ENCODE data around the gene HNRNPH3. TPM values are rescaled to one million over a fixed set of nuclear protein-coding genes. Genes with fewer than 3 reads are reported as not detected.
A peak's percentile ranks its signal among the peaks of the same experiment; 100 is the strongest.

The HNRNPH3 gene
- total and polyA plus RNA-seq, 4 donors, result 78.0 to 128 (median 106) TPM

- ATAC-seq (ENCODE audit: insufficient read depth, low FRiP score), result no peak
- 51 to 66% methylated on average over 3 of the region's 3 CpGs for WGBS, 2 donors
These were observed 30.6 kb upstream of the HNRNPH3 start for GRCh38 chr10:68301301-68301700.

GRCh38 chr10:68301790-68302502 lies 29.9 kb upstream of the HNRNPH3 start:
- DNase-seq (peak in 2 of 3 donors; percentile 73 to 78), ATAC-seq (ENCODE audit: insufficient read depth, low FRiP score) (no peak)
- Histone ChIP-seq H3K9ac (ENCODE audit: insufficient read depth in 1 of 2, low read length in 2 of 2) (no peak overlapping the region), H3K36me3 (ENCODE audit: control insufficient read depth in 4 of 4, insufficient read depth in 4 of 4, low read length in 4 of 4) (no peaks in the 10 kb centered on the region), H3K27ac (ENCODE audit: low read depth in 1 of 2, low read length in 1 of 2) (no peak overlapping the region), H3K4me1 (ENCODE audit: control insufficient read depth in 5 of 5, insufficient read depth in 5 of 5, low read length in 5 of 5) (peaks cover 0 to 5% (median 0%) of the 10 kb centered on the region in 5 donors), H3K9me3 (ENCODE audit: control insufficient read depth in 4 of 4, insufficient read depth in 3 of 4, low read length in 3 of 4) (no peaks in the 10 kb centered on the region), H3K4me3 (no peak overlapping the region), H3K27me3 (ENCODE audit: control insufficient read depth in 3 of 3, insufficient read depth in 3 of 3, low read length in 2 of 3) (no peaks in the 10 kb centered on the region)
- TF ChIP-seq CTCF (IDR thresholded peaks at IDR 0.05; ENCODE audit: control extremely low read depth, extremely low read depth), result peak; percentile 20
- WGBS, 2 donors, result 51 to 52% methylated on average over 6 of the region's 6 CpGs

More at GRCh38 chr10:68301301-68301700, 30.6 kb upstream of the HNRNPH3 start:
- Histone ChIP-seq H3K36me3 (ENCODE audit: control insufficient read depth in 4 of 4, insufficient read depth in 4 of 4, low read length in 4 of 4) (no peaks in the 10 kb centered on the region), H3K9ac (ENCODE audit: insufficient read depth in 1 of 2, low read length in 2 of 2) (no peak overlapping the region), H3K9me3 (ENCODE audit: control insufficient read depth in 4 of 4, insufficient read depth in 3 of 4, low read length in 3 of 4) (no peaks in the 10 kb centered on the region), H3K4me3 (no peak overlapping the region), H3K27ac (ENCODE audit: low read depth in 1 of 2, low read length in 1 of 2) (no peak overlapping the region), H3K4me1 (ENCODE audit: control insufficient read depth in 5 of 5, insufficient read depth in 5 of 5, low read length in 5 of 5) (peaks cover 0 to 3% (median 0%) of the 10 kb centered on the region in 5 donors), H3K27me3 (ENCODE audit: control insufficient read depth in 3 of 3, insufficient read depth in 3 of 3, low read length in 2 of 3) (no peaks in the 10 kb centered on the region)
- TF ChIP-seq CTCF (IDR thresholded peaks at IDR 0.05; ENCODE audit: control extremely low read depth, extremely low read depth), result no peak
- no peak for DNase-seq

- TF ChIP-seq CTCF (IDR thresholded peaks at IDR 0.05; ENCODE audit: control extremely low read depth, extremely low read depth), result no peak
- Histone ChIP-seq H3K4me3 (no peak overlapping the region), H3K4me1 (ENCODE audit: control insufficient read depth in 5 of 5, insufficient read depth in 5 of 5, low read length in 5 of 5) (peaks cover 0 to 5% (median 0%) of the 10 kb centered on the region in 5 donors), H3K27me3 (ENCODE audit: control insufficient read depth in 3 of 3, insufficient read depth in 3 of 3, low read length in 2 of 3) (no peaks in the 10 kb centered on the region), H3K9ac (ENCODE audit: insufficient read depth in 1 of 2, low read length in 2 of 2) (no peak overlapping the region), H3K36me3 (ENCODE audit: control insufficient read depth in 4 of 4, insufficient read depth in 4 of 4, low read length in 4 of 4) (no peaks in the 10 kb centered on the region), H3K27ac (ENCODE audit: low read depth in 1 of 2, low read length in 1 of 2) (no peak overlapping the region), H3K9me3 (ENCODE audit: control insufficient read depth in 4 of 4, insufficient read depth in 3 of 4, low read length in 3 of 4) (no peaks in the 10 kb centered on the region)
- DNase-seq (no peak), ATAC-seq (ENCODE audit: insufficient read depth, low FRiP score) (no peak)
- WGBS, 2 donors, result 46 to 66% methylated on average over 2 of the region's 2 CpGs
These were observed 29.4 kb upstream of the HNRNPH3 start for GRCh38 chr10:68302503-68302823.

- Histone ChIP-seq H3K36me3 (ENCODE audit: control insufficient read depth in 4 of 4, insufficient read depth in 4 of 4, low read length in 4 of 4) (no peaks in the 10 kb centered on the region), H3K27me3 (ENCODE audit: control insufficient read depth in 3 of 3, insufficient read depth in 3 of 3, low read length in 2 of 3) (no peaks in the 10 kb centered on the region), H3K4me3 (no peak overlapping the region), H3K27ac (ENCODE audit: low read depth in 1 of 2, low read length in 1 of 2) (no peak overlapping the region), H3K4me1 (ENCODE audit: control insufficient read depth in 5 of 5, insufficient read depth in 5 of 5, low read length in 5 of 5) (peaks cover 0 to 5% (median 0%) of the 10 kb centered on the region in 5 donors), H3K9me3 (ENCODE audit: control insufficient read depth in 4 of 4, insufficient read depth in 3 of 4, low read length in 3 of 4) (no peaks in the 10 kb centered on the region), H3K9ac (ENCODE audit: insufficient read depth in 1 of 2, low read length in 2 of 2) (no peak overlapping the region)
- no peak for ATAC-seq (ENCODE audit: insufficient read depth, low FRiP score)
- no peak for DNase-seq
- no peak for TF ChIP-seq CTCF (IDR thresholded peaks at IDR 0.05; ENCODE audit: control extremely low read depth, extremely low read depth)
- 73 to 87% methylated on average over 5 of the region's 5 CpGs for WGBS, 2 donors
These were observed 29.0 kb upstream of the HNRNPH3 start for GRCh38 chr10:68302871-68303270.
